NCI-H2107 (cell line): ENCODE results near the gene SLC18A2.

ENCODE experiments used
- DNase-seq: peaks from one replicate; lab custom pipeline; 2025; lab: John Stamatoyannopoulos, UW

The SLC18A2 gene

GRCh38 chr10:117237401-117237991 is 3.4 kb upstream of the SLC18A2 start:
- DNase-seq, result no peak

- DNase-seq, result no peak
These were observed 1.9 kb upstream of the SLC18A2 start for GRCh38 chr10:117239051-117239450.

GRCh38 chr10:117239721-117240620 is 943 bp upstream of the SLC18A2 start:
- DNase-seq, result no peak

- no peak for DNase-seq
These were observed 888 bp downstream of the SLC18A2 start for GRCh38 chr10:117241541-117242462.

- DNase-seq, result no peak
These were observed 1.5 kb downstream of the SLC18A2 start for GRCh38 chr10:117242463-117242832.

GRCh38 chr10:117246997-117247671 is 6.2 kb downstream of the SLC18A2 start:
- DNase-seq, result no peak

- no peak for DNase-seq
These were observed 8.0 kb downstream of the SLC18A2 start for GRCh38 chr10:117248750-117249465.

- DNase-seq, result no peak
These were observed 8.7 kb downstream of the SLC18A2 start for GRCh38 chr10:117249493-117250093.

GRCh38 chr10:117250411-117250810 is 9.5 kb downstream of the SLC18A2 start:
- DNase-seq, result no peak

- no peak for DNase-seq
These were observed 13.0 kb downstream of the SLC18A2 start for GRCh38 chr10:117253908-117254307.

- DNase-seq, result no peak
These were observed 13.4 kb downstream of the SLC18A2 start for GRCh38 chr10:117254338-117254737.

GRCh38 chr10:117254774-117255735 is 14.1 kb downstream of the SLC18A2 start:
- no peak for DNase-seq

- no peak for DNase-seq
These were observed 15.0 kb downstream of the SLC18A2 start for GRCh38 chr10:117255835-117256460.

- DNase-seq, result no peak
These were observed 16.0 kb downstream of the SLC18A2 start for GRCh38 chr10:117256910-117257309.

- DNase-seq, result no peak
These were observed 16.8 kb downstream of the SLC18A2 start for GRCh38 chr10:117257721-117258120.

- DNase-seq, result no peak
These were observed 18.4 kb downstream of the SLC18A2 start for GRCh38 chr10:117259279-117259678.

- no peak for DNase-seq
These were observed 19.2 kb downstream of the SLC18A2 start for GRCh38 chr10:117260084-117260483.

- DNase-seq, result no peak
These were observed 20.6 kb downstream of the SLC18A2 start for GRCh38 chr10:117261501-117261900.

GRCh38 chr10:117262291-117262902 is 21.5 kb downstream of the SLC18A2 start:
- DNase-seq, result no peak
